SU-DHL-6 (cell line): ENCODE data around the gene LCNL1.

Experiments
- H2AFZ ChIP-seq: fragments of 200-600 bp; sonication (generic); 2 replicates; pipeline ENCODE4 v1.6.1; 2014; ENCODE audit warnings: low read depth, mild to moderate bottlenecking, moderate library complexity, mixed read lengths, antibody characterized with exemption, low read length; ENCODE audit not compliant: severe bottlenecking
- H3F3A ChIP-seq: fragments of 200-600 bp; shearing (Covaris generic); 2 replicates; pipeline ENCODE4 v1.6.0; 2016; ENCODE audit warnings: antibody characterized with exemption, mild to moderate bottlenecking; ENCODE audit not compliant: insufficient read depth
- H3K27ac ChIP-seq: fragments of 200-600 bp; sonication (generic); 2 replicates; pipeline ENCODE4 v1.5.1; 2016; ENCODE audit warnings: low read depth, mild to moderate bottlenecking, low read length, moderate library complexity, mixed read lengths
- H3K27me3 ChIP-seq: fragments of 200-600 bp; sonication (generic), shearing (Covaris generic); 2 replicates; pipeline ENCODE4 v1.6.0; 2014; ENCODE audit warnings: mild to moderate bottlenecking, low read length
- H3K36me3 ChIP-seq: fragments of 200-600 bp; sonication (generic); 2 replicates; pipeline ENCODE4 v1.6.1; 2014; ENCODE audit warnings: mild to moderate bottlenecking, low read length, mixed read lengths
- H3K4me2 ChIP-seq: fragments of 300-600, 200-600 bp; shearing (Covaris generic), sonication (generic); 2 replicates; pipeline ENCODE4 v1.6.0; 2014; ENCODE audit warnings: low read length, low read depth, mild to moderate bottlenecking; ENCODE audit not compliant: poor library complexity, severe bottlenecking
- H3K4me3 ChIP-seq: fragments of 200-600 bp; sonication (generic); 2 replicates; pipeline ENCODE4 v1.5.1; 2014; ENCODE audit warnings: antibody characterized with exemption, low read length, mild to moderate bottlenecking, mixed read lengths; ENCODE audit not compliant: insufficient read depth, poor library complexity, severe bottlenecking
- H3K79me2 ChIP-seq: fragments of 200-600 bp; sonication (generic); 2 replicates; pipeline ENCODE4 v1.6.1; 2014; ENCODE audit warnings: mild to moderate bottlenecking, low read length, moderate library complexity; ENCODE audit not compliant: insufficient read depth
- H3K9ac ChIP-seq: fragments of 200-600 bp; sonication (generic); 2 replicates; pipeline ENCODE4 v1.7.0; 2014; ENCODE audit warnings: mild to moderate bottlenecking, low read length
- H3K9me2 ChIP-seq: fragments of 200-600 bp; sonication (generic); replicated peaks from 2 replicates; pipeline ENCODE4 v1.6.1; 2014; ENCODE audit warnings: low read length; ENCODE audit not compliant: insufficient read depth
- H3K9me3 ChIP-seq: fragments of 200-600 bp; sonication (generic); 2 replicates; pipeline ENCODE4 v1.6.1; 2014; ENCODE audit warnings: low read length, mixed read lengths; ENCODE audit not compliant: insufficient read depth
- H4K20me1 ChIP-seq: fragments of 200-600 bp; sonication (generic); 2 replicates; pipeline ENCODE4 v1.6.1; 2014; ENCODE audit warnings: low read depth, mild to moderate bottlenecking, antibody characterized with exemption, low read length, moderate library complexity, mixed read lengths
- CTCF ChIP-seq: fragments of 200-600 bp; sonication (generic); IDR thresholded peaks from one replicate; pipeline ENCODE4 v1.5.1; 2017; ENCODE audit warnings: antibody characterized with exemption, mild to moderate bottlenecking, low read length, moderate library complexity; ENCODE audit not compliant: insufficient read depth, poor library complexity, severe bottlenecking
- EZH2phosphoT487 ChIP-seq: fragments of 200-600 bp; sonication (generic), shearing (Covaris generic); conservative IDR thresholded peaks from 2 replicates; pipeline ENCODE4 v1.6.1; 2018; ENCODE audit warnings: mild to moderate bottlenecking, antibody characterized with exemption, low read length, moderate library complexity, mixed read lengths

Gene LCNL1

GRCh38 chr9:136982232-136983051 lies at the start of gene LCNL1:
LCNL1 (plus strand) TSS chr9:136982993; CDS start chr9:136983587, 594 bp downstream.
- Histone ChIP-seq H3F3A (no peaks in the 10 kb centered on the region), H3K9ac (no peak within 1 kb of the TSS), H2AFZ (no peak within 1 kb of the TSS), H3K9me2 (no peaks in the 10 kb centered on the region), H3K36me3 (no peaks in the 10 kb centered on the region), H3K9me3 (no peaks in the 10 kb centered on the region), H3K4me2 (no peak within 1 kb of the TSS), H3K27me3 (no peaks in the 10 kb centered on the region), H4K20me1 (no peaks in the 10 kb centered on the region), H3K79me2 (no peaks in the 10 kb centered on the region), H3K27ac (no peak within 1 kb of the TSS), H3K4me3 (no peak within 1 kb of the TSS)
- TF ChIP-seq CTCF, result no peak
- no peak for TF ChIP-seq EZH2phosphoT487

GRCh38 chr9:136934277-136934676 lies 48.5 kb upstream of the LCNL1 start:
- no peak overlapping the region for H2AFZ ChIP-seq
- H4K20me1 ChIP-seq, result no peaks in the 10 kb centered on the region
- no peaks in the 10 kb centered on the region for H3K36me3 ChIP-seq
- no peaks in the 10 kb centered on the region for H3K9me2 ChIP-seq
- H3K9me3 ChIP-seq, result no peaks in the 10 kb centered on the region
- peaks cover 14% of the 10 kb centered on the region for H3F3A ChIP-seq
- no peak overlapping the region for H3K9ac ChIP-seq
- H3K4me2 ChIP-seq, result no peak overlapping the region
- no peaks in the 10 kb centered on the region for H3K27me3 ChIP-seq
- TF ChIP-seq CTCF, result no peak
- TF ChIP-seq EZH2phosphoT487, result no peak
- H3K27ac ChIP-seq, result no peak overlapping the region
- H3K4me3 ChIP-seq, result no peak overlapping the region
- H3K79me2 ChIP-seq, result no peaks in the 10 kb centered on the region

GRCh38 chr9:136935651-136936050 lies 47.1 kb upstream of the LCNL1 start:
- H3K79me2 ChIP-seq, result no peaks in the 10 kb centered on the region
- TF ChIP-seq EZH2phosphoT487 (no peak), CTCF (no peak)
- H3K27me3 ChIP-seq, result no peaks in the 10 kb centered on the region
- no peaks in the 10 kb centered on the region for H3K36me3 ChIP-seq
- H3K4me3 ChIP-seq, result no peak overlapping the region
- no peak overlapping the region for H2AFZ ChIP-seq
- H3F3A ChIP-seq, result peaks cover 10% of the 10 kb centered on the region
- H3K9ac ChIP-seq, result no peak overlapping the region
- no peak overlapping the region for H3K27ac ChIP-seq
- H4K20me1 ChIP-seq, result no peaks in the 10 kb centered on the region
- H3K9me2 ChIP-seq, result no peaks in the 10 kb centered on the region
- H3K9me3 ChIP-seq, result no peaks in the 10 kb centered on the region
- H3K4me2 ChIP-seq, result no peak overlapping the region
